ENCODE data around the gene KIAA0319L. TPM values are rescaled to one million over a fixed set of nuclear protein-coding genes. Genes with fewer than 3 reads are reported as not detected.
"Not testable (repeated sequence)": the region's sequence is repeated elsewhere in the genome, so short reads cannot be mapped to it uniquely, and the experiment has no call there.

KIAA0319L gene
- total RNA-seq, 2 donors from 2014 or later: 68.4 to 77.6 TPM

DNA sequence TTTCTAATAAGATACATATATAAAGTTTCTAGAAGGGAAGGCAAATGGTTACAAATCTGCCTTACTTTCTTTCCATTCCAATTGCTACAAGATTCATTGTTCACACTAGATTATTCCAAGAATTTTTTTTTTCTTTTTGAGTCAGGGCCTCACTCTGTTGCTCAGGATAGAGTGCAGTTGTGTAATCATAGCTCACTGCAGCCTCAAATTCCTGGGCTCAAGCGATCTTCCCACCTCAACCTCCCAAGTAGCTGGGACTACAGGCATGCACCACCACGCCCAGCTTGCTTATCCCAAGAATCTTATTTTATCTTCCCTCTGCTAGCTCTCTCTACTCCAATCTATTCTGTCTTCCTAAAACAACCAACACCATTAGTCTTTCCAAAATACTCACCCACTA is 81.8 kb downstream of the KIAA0319L start:
- no peak overlapping the region for H3K9ac ChIP-seq (ENCODE audit: extremely low read depth, low read length, poor library complexity, severe bottlenecking)
- H3K27me3 ChIP-seq (ENCODE audit: control insufficient read depth, insufficient read depth, low read length, poor library complexity, severe bottlenecking): no peaks in the 10 kb centered on the region
- no peak for DNase-seq
- H3K4me1 ChIP-seq (ENCODE audit: control insufficient read depth, insufficient read depth, low read length): no peaks in the 10 kb centered on the region
- Mint-ChIP-seq H3K9me3 (peaks cover 7% of the 10 kb centered on the region), H3K4me3 (no peak overlapping the region), H3K4me1 (peaks cover 10% of the 10 kb centered on the region), H3K36me3 (ENCODE audit: low read depth) (peaks cover 55% of the 10 kb centered on the region), H3K27ac (no peak overlapping the region), H3K27me3 (ENCODE audit: insufficient read depth) (no peaks in the 10 kb centered on the region)
- peaks cover 5% of the 10 kb centered on the region for H3K9me3 ChIP-seq (ENCODE audit: control insufficient read depth, low read length)
- no peak overlapping the region for H3K27ac ChIP-seq (ENCODE audit: low read depth, low read length)
- peaks cover 55% of the 10 kb centered on the region for H3K36me3 ChIP-seq (ENCODE audit: control insufficient read depth, insufficient read depth, low read length)
- no peak overlapping the region for H3K4me3 ChIP-seq (ENCODE audit: low read length)
- TF ChIP-seq, protein P1, sequence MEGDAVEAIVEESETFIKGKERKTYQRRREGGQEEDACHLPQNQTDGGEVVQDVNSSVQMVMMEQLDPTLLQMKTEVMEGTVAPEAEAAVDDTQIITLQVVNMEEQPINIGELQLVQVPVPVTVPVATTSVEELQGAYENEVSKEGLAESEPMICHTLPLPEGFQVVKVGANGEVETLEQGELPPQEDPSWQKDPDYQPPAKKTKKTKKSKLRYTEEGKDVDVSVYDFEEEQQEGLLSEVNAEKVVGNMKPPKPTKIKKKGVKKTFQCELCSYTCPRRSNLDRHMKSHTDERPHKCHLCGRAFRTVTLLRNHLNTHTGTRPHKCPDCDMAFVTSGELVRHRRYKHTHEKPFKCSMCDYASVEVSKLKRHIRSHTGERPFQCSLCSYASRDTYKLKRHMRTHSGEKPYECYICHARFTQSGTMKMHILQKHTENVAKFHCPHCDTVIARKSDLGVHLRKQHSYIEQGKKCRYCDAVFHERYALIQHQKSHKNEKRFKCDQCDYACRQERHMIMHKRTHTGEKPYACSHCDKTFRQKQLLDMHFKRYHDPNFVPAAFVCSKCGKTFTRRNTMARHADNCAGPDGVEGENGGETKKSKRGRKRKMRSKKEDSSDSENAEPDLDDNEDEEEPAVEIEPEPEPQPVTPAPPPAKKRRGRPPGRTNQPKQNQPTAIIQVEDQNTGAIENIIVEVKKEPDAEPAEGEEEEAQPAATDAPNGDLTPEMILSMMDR (conservative IDR thresholded peaks at IDR 0.05): no peak
- WGBS, 2 experiments (ENCODE audit: insufficient coverage in 1 of 2, insufficient read length in 1 of 2): 91 to 95% methylated on average over 2 of the region's 2 CpGs

DNA sequence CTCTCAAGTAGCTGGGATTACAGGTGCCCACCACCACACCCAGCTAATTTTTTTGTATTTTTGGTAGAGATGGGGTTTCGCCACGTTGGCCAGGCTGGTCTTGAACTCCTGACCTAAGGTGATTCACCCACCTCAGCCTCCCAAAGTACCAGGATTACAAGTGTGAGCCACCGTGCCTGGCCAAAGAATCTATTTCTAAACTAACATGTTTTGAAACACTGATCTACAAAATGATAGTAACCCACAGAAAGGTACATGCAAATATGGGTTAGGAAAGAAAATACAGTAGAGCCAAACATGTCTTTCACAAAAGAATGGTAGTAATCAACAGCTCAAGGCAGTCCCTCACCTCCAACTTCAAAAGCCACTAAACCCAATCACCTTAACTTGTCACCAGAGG is 84.0 kb downstream of the KIAA0319L start:
- Mint-ChIP-seq H3K36me3 (ENCODE audit: low read depth) (peaks cover 59% of the 10 kb centered on the region), H3K4me1 (peaks cover 10% of the 10 kb centered on the region)
- H3K4me3 Mint-ChIP-seq; H3K27me3 Mint-ChIP-seq (ENCODE audit: insufficient read depth); H3K4me3 ChIP-seq (ENCODE audit: low read length); H3K27ac Mint-ChIP-seq; H3K27ac ChIP-seq (ENCODE audit: low read depth, low read length); H3K27me3 ChIP-seq (ENCODE audit: control insufficient read depth, insufficient read depth, low read length, poor library complexity, severe bottlenecking); H3K9ac ChIP-seq (ENCODE audit: extremely low read depth, low read length, poor library complexity, severe bottlenecking); DNase-seq; H3K9me3 Mint-ChIP-seq; H3K9me3 ChIP-seq (ENCODE audit: control insufficient read depth, low read length); H3K4me1 ChIP-seq (ENCODE audit: control insufficient read depth, insufficient read depth, low read length): not testable (repeated sequence)
- 98 to 100% methylated on average over 1 to 3 of the region's 3 CpGs for WGBS, 2 experiments (ENCODE audit: insufficient coverage in 1 of 2, insufficient read length in 1 of 2)
- peaks cover 67% of the 10 kb centered on the region for H3K36me3 ChIP-seq (ENCODE audit: control insufficient read depth, insufficient read depth, low read length)

DNA sequence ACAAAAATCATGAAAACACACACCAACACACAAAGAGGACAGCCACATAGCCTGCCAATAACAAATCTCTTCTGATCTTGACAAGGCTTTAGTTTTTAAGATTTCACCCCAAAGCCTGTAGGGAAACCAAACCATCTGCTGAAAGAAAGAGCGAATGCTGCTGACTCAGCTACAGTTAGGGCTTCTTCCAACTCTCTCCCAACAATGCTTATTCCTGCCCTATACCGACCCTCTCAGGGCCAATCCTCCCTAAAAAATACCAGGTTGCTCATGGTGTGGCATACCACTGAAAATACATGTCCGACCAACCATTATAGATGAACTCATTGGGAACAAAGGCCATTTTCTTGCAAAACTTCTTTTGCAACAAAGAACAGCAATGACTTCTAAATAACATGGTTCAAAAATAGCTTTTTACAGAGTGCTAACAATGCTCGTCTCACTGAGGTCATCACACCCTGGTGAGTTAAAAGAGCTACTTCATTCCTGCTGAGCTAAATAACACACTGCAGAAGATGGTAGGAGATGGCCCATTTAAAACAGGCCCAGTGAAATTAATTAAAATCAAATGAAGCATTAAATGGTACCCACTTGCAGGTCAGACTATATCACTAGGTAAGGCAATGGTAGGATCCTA is 86.1 kb downstream of the KIAA0319L start:
- WGBS, 2 experiments (ENCODE audit: insufficient coverage in 1 of 2, insufficient read length in 1 of 2): 47 to 70% methylated on average over 4 of the region's 4 CpGs
- peak overlapping the region; percentile 65 for H3K27ac Mint-ChIP-seq

More for the DNA sequence above, 86.1 kb downstream of the KIAA0319L start:
- Mint-ChIP-seq H3K4me1 (peaks cover 10% of the 10 kb centered on the region), H3K36me3 (ENCODE audit: low read depth) (peaks cover 62% of the 10 kb centered on the region), H3K27me3 (ENCODE audit: insufficient read depth) (no peaks in the 10 kb centered on the region), H3K9me3 (peaks cover 4% of the 10 kb centered on the region), H3K4me3 (no peak overlapping the region)
- H3K9me3 ChIP-seq (ENCODE audit: control insufficient read depth, low read length): peaks cover 2% of the 10 kb centered on the region
- TF ChIP-seq, protein P1 (conservative IDR thresholded peaks at IDR 0.05): no peak
- peak; percentile 48 for DNase-seq
- no peak overlapping the region for H3K27ac ChIP-seq (ENCODE audit: low read depth, low read length)
- H3K4me3 ChIP-seq (ENCODE audit: low read length): no peak overlapping the region
- H3K36me3 ChIP-seq (ENCODE audit: control insufficient read depth, insufficient read depth, low read length): peaks cover 71% of the 10 kb centered on the region
- H3K27me3 ChIP-seq (ENCODE audit: control insufficient read depth, insufficient read depth, low read length, poor library complexity, severe bottlenecking): no peaks in the 10 kb centered on the region
- no peak overlapping the region for H3K9ac ChIP-seq (ENCODE audit: extremely low read depth, low read length, poor library complexity, severe bottlenecking)
- H3K4me1 ChIP-seq (ENCODE audit: control insufficient read depth, insufficient read depth, low read length): no peaks in the 10 kb centered on the region
